HepG2 (cell line): Measurements from ENCODE around the gene SRRM3. TPM values are rescaled to one million over a fixed set of nuclear protein-coding genes. Genes with fewer than 3 reads are reported as not detected.

ENCODE experiments used
- ATAC-seq: fragments of 200-7000 bp; cut with Tn5 transposase; 3 replicates; pipeline ENCODE4 v1.9.1; 2020; ENCODE audit warnings: mild to moderate bottlenecking, moderate library complexity
- BruUV-seq: library from RNA; stranded (reverse); fragments of 400-500 nt; replicated peaks from 2 replicates; lab custom pipeline; 2021; lab: Mats Ljungman, UMichigan
- CTCF ChIA-PET: fragments of 300-600 bp; formaldehyde crosslinking; extraction: SDS; loops from one replicate; lab custom pipeline; 2021; ENCODE audit warnings: low total read pairs, inconsistent platforms, low intra/inter-chr PET ratio; lab: Yijun Ruan, JAX
- POLR2A ChIA-PET: fragments of 350-600 bp; sonication (Branson Sonifier 250); formaldehyde crosslinking; loops from one replicate; lab custom pipeline; 2020; ENCODE audit warnings: antibody characterized with exemption, inconsistent platforms; lab: Yijun Ruan, JAX
- DNase-seq: peaks from one replicate; pipeline ENCODE4 v3.0.0-alpha.2; 2015; ENCODE audit warnings: low spot score
- FAIRE-seq: peaks from 3 replicates; lab custom pipeline; 2011; peaks lifted over from hg19 to GRCh38; lab: Jason Lieb, UNC
- H2AFZ ChIP-seq: one replicate; pipeline ENCODE4 v1.6.1; 2011; ENCODE audit warnings: low read length, inconsistent platforms
- H3K27ac ChIP-seq: fragments of 300-600 bp; 3 replicates; pipeline ENCODE4 v1.8.0; 2011; ENCODE audit warnings: mixed run types, mild to moderate bottlenecking, mixed read lengths, low read length, inconsistent platforms; ENCODE audit not compliant: insufficient read depth; ENCODE audit errors: extremely low read length
- H3K27me3 ChIP-seq, 2 experiments: fragments of 200-600 bp in 1 of 2; 2 replicates in 1 of 2; 3 replicates in 1 of 2; pipeline versions ENCODE4 v1.6.0 to v1.8.0; 2011; ENCODE audit warnings: low read length in 2 of 2, mild to moderate bottlenecking in 2 of 2, moderate library complexity in 2 of 2, inconsistent platforms in 1 of 2; ENCODE audit not compliant: insufficient read depth in 2 of 2, control insufficient read depth in 1 of 2
- H3K36me3 ChIP-seq, 2 experiments: fragments of 200-600 bp in 1 of 2; replicated peaks in 1 of 2; 2 replicates in 1 of 2; 3 replicates in 1 of 2; pipeline versions ENCODE4 v1.5.1 to v1.8.0; 2011; ENCODE audit warnings: low read length in 2 of 2, inconsistent platforms in 1 of 2; ENCODE audit not compliant: insufficient read depth in 2 of 2, control insufficient read depth in 1 of 2
- H3K4me1 ChIP-seq: 2 replicates; pipeline ENCODE4 v1.5.1; 2012; ENCODE audit warnings: low read length, inconsistent platforms; ENCODE audit not compliant: insufficient read depth
- H3K4me2 ChIP-seq: 2 replicates; pipeline ENCODE4 v1.6.0; 2011; ENCODE audit warnings: low read depth, low read length, inconsistent platforms
- H3K4me3 ChIP-seq, 3 experiments: fragments of 200-600 bp in 1 of 3; sonication (generic), shearing (Covaris generic) in 1 of 3; replicated peaks in 1 of 3; 2 replicates each; pipeline ENCODE4 v1.5.1; 2011 to 2016; ENCODE audit warnings: low read length in 3 of 3, inconsistent platforms in 2 of 3, low read depth in 2 of 3, mild to moderate bottlenecking in 2 of 3, control low read depth in 1 of 3, mixed read lengths in 1 of 3; ENCODE audit not compliant: insufficient read depth in 1 of 3
- H3K79me2 ChIP-seq: one replicate; pipeline ENCODE4 v1.6.1; 2011; ENCODE audit warnings: low read length, inconsistent platforms; ENCODE audit not compliant: insufficient read depth
- H3K9ac ChIP-seq: 2 replicates; pipeline ENCODE4 v1.6.0; 2011; ENCODE audit warnings: mild to moderate bottlenecking, low read depth, low read length, inconsistent platforms; ENCODE audit not compliant: insufficient read depth
- H3K9me3 ChIP-seq: 2 replicates; pipeline ENCODE4 v1.5.1; 2012; ENCODE audit warnings: mild to moderate bottlenecking, low read length
- H4K20me1 ChIP-seq: 2 replicates; pipeline ENCODE4 v1.6.0; 2011; ENCODE audit warnings: inconsistent platforms, mild to moderate bottlenecking, low read length, moderate library complexity; ENCODE audit not compliant: insufficient read depth
- EZH2 ChIP-seq: conservative IDR thresholded peaks from 2 replicates; pipeline ENCODE4 v1.6.1; 2012; ENCODE audit warnings: mild to moderate bottlenecking, low read depth, low read length, moderate library complexity
- FUBP1 ChIP-seq: sonication (generic); formaldehyde crosslinking; IDR thresholded peaks from 2 replicates; pipeline ENCODE4 v1.5.1; 2020; ENCODE audit warnings: missing genetic modification reagents, mild to moderate bottlenecking, borderline replicate concordance
- ZSCAN25 ChIP-seq: sonication (generic); formaldehyde crosslinking; IDR thresholded peaks from 2 replicates; pipeline ENCODE4 v1.8.0; 2022; ENCODE audit warnings: mild to moderate bottlenecking, missing genetic modification reagents
- WGBS: methylation state at CpG from one replicate; pipeline ENCODE4 v1.1.6; 2017; ENCODE audit warnings: low lambda C conversion rate; 5-methylcytosine and 5-hydroxymethylcytosine counted together
- in situ Hi-C: cut with HindIII; loops from 2 replicates; pipeline ENCODE4 v1.10.0; 2017; ENCODE audit warnings: low pct_unique_long_range_greater_than_20kb; ENCODE audit not compliant: extremely low pct_ligation_motif_present
- intact Hi-C: fragments of 100-400 bp; cut with micrococcal nuclease; formaldehyde crosslinking; loops from one replicate; pipeline ENCODE4 v1.10.0; 2022; ENCODE audit not compliant: unreplicated experiment
- polyA plus RNA-seq, 8 experiments: library from polyadenylated mRNA; depleted of rRNA in 3 of 8; stranded (reverse) in 7 of 8; unstranded in 1 of 8; fragments of >200 nt; fragmentation: Illumina TruSeq in 4 of 8; extraction: Trizol in 4 of 8; gene quantifications; 2 replicates each; pipeline versions ENCODE4 v1.2.1 to v1.2.3, GENCODE V29; 2011 to 2016; ENCODE audit warnings: low read depth in 4 of 8, missing spikeins in 1 of 8, mixed read lengths in 1 of 8; ENCODE audit not compliant: insufficient read depth in 1 of 8
- total RNA-seq, 5 experiments: library from RNA; depleted of rRNA; stranded (reverse); fragments of >200 nt; fragmentation: Illumina TruSeq; extraction: Trizol; gene quantifications; 2 replicates each; pipeline ENCODE4 v1.2.3, GENCODE V29; 2016; ENCODE audit warnings: low read depth in 1 of 5

Gene SRRM3
- total and polyA plus RNA-seq, 2 of the 13 experiments (the other 11 are each of a cell fraction or from before 2014, with no cell fraction given) = 0.13 to 0.54 TPM

GRCh38 chr7:76281706-76282343 is 80.1 kb downstream of the SRRM3 start:
- Histone ChIP-seq H3K9ac (no peak overlapping the region), H3K4me2 (peak overlapping the region; percentile 1; the same call in 1 of the 2 replicates), H3K27me3 (peaks cover 10 to 68% of the 10 kb centered on the region in 2 experiments), H2AFZ (no peak overlapping the region), H3K4me3 (peak overlapping the region in 2 of 3 experiments; percentile 16 to 33; a peak in 2 of 6 replicates), H3K9me3 (no peaks in the 10 kb centered on the region), H3K36me3 (no peaks in the 10 kb centered on the region), H4K20me1 (no peaks in the 10 kb centered on the region), H3K4me1 (peaks cover 20% of the 10 kb centered on the region), H3K79me2 (no peaks in the 10 kb centered on the region), H3K27ac (no peak overlapping the region)
- ATAC-seq (no peak), FAIRE-seq (no peak), DNase-seq (no peak)
- intact Hi-C loops = no loop called here
- BruUV-seq = no TSS peak
- WGBS = 19% methylated on average over 16 of the region's 36 CpGs
- no peak for TF ChIP-seq ZSCAN25 (CRISPR knock-in tag)
- TF ChIP-seq EZH2 = 0 out of 2 replicates have a peak, but pooled peaks have one; percentile 11
- TF ChIP-seq FUBP1 (CRISPR knock-in tag) = no peak
- ChIA-PET POLR2A (no interaction called here), CTCF (no interaction called here)
- in situ Hi-C loops = loop anchor here (5.0 kb wide), 1 partner anchor 35 kb away; no protein-coding TSS in a partner anchor
